C4-2B (cell line): ENCODE data around the gene UPP2.

Experiments
- H3K27ac ChIP-seq: fragments of 450-650 bp; 2 replicates; pipeline ENCODE4 v1.5.1; 2017
- ZFX ChIP-seq: fragments of 450-650 bp; IDR thresholded peaks from 2 replicates; pipeline ENCODE4 v1.6.1; 2017
- TF ChIP-seq, protein P1 (sequence below): fragments of 450-650 bp; conservative IDR thresholded peaks from 2 replicates; pipeline ENCODE4 v1.5.1; 2017; ENCODE audit warnings: mild to moderate bottlenecking

The UPP2 gene

GRCh38 chr2:158104903-158105302 lies 3.2 kb downstream of the UPP2 start:
- H3K27ac ChIP-seq = no peak overlapping the region
- TF ChIP-seq ZFX = no peak
- TF ChIP-seq, protein P1, sequence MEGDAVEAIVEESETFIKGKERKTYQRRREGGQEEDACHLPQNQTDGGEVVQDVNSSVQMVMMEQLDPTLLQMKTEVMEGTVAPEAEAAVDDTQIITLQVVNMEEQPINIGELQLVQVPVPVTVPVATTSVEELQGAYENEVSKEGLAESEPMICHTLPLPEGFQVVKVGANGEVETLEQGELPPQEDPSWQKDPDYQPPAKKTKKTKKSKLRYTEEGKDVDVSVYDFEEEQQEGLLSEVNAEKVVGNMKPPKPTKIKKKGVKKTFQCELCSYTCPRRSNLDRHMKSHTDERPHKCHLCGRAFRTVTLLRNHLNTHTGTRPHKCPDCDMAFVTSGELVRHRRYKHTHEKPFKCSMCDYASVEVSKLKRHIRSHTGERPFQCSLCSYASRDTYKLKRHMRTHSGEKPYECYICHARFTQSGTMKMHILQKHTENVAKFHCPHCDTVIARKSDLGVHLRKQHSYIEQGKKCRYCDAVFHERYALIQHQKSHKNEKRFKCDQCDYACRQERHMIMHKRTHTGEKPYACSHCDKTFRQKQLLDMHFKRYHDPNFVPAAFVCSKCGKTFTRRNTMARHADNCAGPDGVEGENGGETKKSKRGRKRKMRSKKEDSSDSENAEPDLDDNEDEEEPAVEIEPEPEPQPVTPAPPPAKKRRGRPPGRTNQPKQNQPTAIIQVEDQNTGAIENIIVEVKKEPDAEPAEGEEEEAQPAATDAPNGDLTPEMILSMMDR = no peak

DNA sequence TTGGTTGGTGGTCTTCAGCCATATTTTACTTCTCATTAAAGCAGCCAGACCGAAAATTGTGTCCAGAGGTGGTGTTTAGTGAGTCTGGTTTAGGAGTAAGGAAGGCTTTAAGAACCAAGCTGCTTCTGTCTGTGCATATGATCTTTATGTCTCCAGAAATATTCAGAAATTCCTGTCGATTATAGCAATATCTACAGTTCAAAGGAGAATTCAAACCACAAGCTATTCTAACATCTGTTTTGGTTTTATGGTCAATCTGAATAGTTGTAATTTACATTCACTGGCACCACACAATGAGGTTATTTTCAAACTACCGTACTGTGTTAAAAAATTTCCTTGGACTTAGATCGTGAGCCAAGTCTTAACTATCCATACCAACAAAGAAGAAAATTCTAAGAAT lies 11.3 kb downstream of the UPP2 start:
- no peak overlapping the region for H3K27ac ChIP-seq
- TF ChIP-seq, protein P1 = no peak
- no peak for TF ChIP-seq ZFX

DNA sequence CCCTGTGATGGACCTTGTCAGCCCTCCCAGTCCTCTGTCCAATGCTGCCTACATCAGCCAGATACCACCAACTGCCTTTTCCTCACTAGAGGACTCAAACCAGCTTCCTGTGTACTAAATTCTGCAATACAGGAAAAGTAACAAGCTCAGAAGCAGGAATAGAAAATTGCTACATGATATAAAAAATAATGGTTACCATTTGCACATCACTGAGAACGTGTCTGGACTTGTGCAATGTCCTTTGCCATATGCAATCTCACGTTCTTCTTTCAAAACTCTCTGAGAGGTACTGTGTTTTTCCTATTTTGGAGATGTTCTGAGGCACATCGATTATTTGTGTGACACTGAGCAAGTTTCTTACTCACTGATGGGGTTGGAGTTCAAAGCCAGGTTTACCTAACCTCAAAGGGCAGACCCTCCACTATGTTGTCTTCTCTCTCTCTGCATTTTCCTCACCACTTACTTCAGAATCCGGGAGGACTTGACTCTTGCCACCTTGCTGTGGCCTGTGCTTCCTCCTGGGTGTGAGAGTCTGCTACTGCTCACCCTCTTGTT lies 12.1 kb downstream of the UPP2 start:
- TF ChIP-seq, protein P1 = no peak
- TF ChIP-seq ZFX = no peak
- H3K27ac ChIP-seq = no peak overlapping the region

DNA sequence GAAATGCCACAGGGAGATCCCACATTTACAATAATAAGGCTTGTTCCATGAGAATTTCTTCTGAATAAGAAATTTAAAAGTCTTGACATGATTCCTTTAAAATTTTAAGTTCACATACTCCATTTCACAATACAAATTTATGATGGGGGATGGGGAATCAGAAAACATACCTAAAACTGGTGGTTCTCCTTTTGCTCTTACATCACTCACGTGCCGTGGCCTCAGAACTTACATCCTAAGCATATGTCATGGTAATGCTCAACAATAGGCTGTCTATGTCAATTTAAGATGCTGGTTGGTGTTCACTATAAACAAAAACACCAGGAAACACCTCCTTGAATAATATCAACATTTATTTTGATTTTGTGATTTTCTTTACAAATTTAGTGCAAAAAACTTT lies 12.8 kb downstream of the UPP2 start:
- H3K27ac ChIP-seq = no peak overlapping the region
- no peak for TF ChIP-seq ZFX
- TF ChIP-seq, protein P1 = no peak

- TF ChIP-seq, protein P1 = no peak
- no peak for TF ChIP-seq ZFX
- no peak overlapping the region for H3K27ac ChIP-seq
These were observed 13.6 kb downstream of the UPP2 start for GRCh38 chr2:158115202-158115767.

DNA sequence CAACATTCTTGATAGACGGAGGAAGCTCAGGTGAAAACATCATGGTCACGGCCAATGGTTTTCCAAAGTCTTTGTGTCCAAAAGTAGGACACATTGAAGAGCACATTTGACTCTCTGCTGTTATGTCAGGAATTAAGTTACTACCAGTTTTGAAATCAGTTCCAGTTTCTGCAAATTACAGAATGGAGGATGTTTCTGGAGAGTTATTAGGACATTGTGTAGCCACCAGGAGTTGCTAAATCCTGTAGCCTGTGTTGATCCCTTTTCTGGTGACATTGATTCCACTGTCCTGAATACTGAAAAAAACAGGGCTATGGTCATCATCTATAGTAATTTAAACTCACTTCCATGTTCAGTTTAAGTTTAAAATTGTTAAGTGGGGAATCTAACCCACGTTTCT lies 15.3 kb downstream of the UPP2 start:
- TF ChIP-seq, protein P1 = no peak
- TF ChIP-seq ZFX = no peak
- no peak overlapping the region for H3K27ac ChIP-seq

DNA sequence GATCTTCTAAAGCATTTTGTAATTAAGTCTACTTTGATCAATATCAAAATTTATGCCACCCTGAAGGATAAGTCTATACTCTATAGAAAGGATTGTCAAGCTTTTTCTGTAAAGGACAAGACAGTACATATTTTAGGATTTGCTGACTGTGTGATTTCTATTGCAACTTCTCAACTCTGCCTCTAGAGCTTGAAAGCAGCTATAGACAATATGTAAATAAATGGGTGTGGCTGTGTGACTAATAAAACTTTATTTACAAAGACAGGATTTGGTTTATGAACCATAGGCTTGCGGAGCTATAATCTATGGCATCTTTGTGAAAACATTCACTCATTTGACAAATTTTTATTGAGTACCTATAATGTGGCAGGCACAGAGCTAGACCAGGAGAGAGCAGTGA lies 18.4 kb downstream of the UPP2 start:
- TF ChIP-seq, protein P1 = 0 out of 2 replicates have a peak, but pooled peaks have one; percentile 17
- no peak for TF ChIP-seq ZFX
- no peak overlapping the region for H3K27ac ChIP-seq
